Coronary artery (tissue), 2 donors: Measurements from ENCODE around the gene ANO2.

Experiments used
- DNase-seq: peaks from one replicate; pipeline ENCODE4 v3.0.0-alpha.2; 2017; ENCODE audit warnings: low spot score
- H3K27ac ChIP-seq, 2 donors: fragments of 200-600 bp; sonication (generic); one replicate each; pipeline ENCODE4 v1.5.1; 2016 to 2019
- H3K4me3 ChIP-seq: fragments of 200-600 bp; sonication (generic); 2 replicates; pipeline ENCODE4 v1.5.1; 2016; ENCODE audit warnings: mild to moderate bottlenecking, moderate library complexity
- TF ChIP-seq, protein P1 (sequence below): fragments of 200-600 bp; sonication (generic); IDR thresholded peaks from one replicate; pipeline ENCODE4 v1.5.1; 2019; ENCODE audit warnings: antibody characterized with exemption

The ANO2 gene

DNA sequence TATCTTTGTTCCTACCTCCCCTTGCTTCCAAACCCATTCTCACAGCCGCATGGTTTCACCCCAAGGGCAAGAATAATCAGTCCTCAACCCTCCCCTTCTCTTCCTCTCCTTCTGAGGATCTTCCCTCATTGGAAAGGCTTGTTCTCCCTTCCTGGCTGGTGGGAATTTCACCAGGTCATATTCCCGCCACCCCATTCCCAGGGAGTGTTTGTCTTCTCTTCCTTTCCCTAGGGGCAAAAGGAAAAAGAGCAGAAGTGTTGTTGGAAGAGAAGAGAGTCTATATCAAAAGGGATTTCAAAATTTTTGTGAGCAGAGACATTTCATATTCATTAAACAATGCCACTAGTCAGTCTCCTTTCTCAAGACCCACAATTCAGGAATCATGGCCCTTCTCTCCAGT is 176.9 kb downstream of the ANO2 start:
- Histone ChIP-seq H3K4me3 (no peak overlapping the region), H3K27ac (peak overlapping the region; percentile 34 to 58)
- DNase-seq, result no peak
- TF ChIP-seq, protein P1, sequence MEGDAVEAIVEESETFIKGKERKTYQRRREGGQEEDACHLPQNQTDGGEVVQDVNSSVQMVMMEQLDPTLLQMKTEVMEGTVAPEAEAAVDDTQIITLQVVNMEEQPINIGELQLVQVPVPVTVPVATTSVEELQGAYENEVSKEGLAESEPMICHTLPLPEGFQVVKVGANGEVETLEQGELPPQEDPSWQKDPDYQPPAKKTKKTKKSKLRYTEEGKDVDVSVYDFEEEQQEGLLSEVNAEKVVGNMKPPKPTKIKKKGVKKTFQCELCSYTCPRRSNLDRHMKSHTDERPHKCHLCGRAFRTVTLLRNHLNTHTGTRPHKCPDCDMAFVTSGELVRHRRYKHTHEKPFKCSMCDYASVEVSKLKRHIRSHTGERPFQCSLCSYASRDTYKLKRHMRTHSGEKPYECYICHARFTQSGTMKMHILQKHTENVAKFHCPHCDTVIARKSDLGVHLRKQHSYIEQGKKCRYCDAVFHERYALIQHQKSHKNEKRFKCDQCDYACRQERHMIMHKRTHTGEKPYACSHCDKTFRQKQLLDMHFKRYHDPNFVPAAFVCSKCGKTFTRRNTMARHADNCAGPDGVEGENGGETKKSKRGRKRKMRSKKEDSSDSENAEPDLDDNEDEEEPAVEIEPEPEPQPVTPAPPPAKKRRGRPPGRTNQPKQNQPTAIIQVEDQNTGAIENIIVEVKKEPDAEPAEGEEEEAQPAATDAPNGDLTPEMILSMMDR, result no peak

DNA sequence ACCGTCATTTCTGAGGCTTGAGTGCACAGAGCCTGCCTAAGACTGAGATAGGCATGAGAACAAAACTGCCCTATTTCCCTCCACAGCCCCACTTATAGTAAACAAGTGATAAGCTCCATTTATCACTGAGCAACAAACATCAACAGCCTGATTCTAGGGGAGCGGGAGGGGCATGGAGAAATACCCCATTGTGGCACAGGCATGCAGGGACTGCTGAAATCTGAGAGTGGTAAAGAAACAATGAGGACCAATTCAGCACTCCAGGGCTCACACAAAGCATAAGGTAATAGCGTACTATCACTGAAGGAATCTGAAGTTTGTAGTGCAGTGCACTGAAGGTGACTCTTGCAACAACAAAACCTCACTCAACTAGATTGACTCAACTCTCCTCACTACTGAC is 186.7 kb downstream of the ANO2 start:
- no peak overlapping the region for H3K27ac ChIP-seq
- no peak overlapping the region for H3K4me3 ChIP-seq
- TF ChIP-seq, protein P1, result no peak
- no peak for DNase-seq

DNA sequence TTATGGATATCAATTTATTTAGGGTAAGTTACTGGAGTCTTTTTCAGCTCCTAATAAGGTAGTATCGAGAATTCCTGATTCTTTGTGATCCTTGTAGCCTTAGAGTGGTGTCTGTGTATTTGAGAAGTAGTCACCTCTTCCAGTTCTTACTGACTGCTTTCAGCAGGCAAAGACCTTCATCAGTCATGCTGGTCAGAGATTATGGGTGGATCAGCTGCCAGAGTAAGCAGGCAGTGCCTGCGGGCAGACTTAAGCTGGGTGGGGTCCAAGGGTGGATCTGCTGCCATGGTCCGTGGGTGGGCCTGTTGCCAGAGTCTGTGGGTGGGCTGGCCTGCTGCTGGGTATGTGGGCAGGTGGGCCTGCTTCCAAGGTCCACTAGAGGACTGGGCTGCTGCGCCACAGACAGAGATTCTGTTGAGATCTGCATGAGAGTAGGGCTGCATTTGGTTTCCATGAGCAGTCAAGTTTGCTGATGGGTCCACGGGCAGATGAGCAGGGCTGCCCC is 188.7 kb downstream of the ANO2 start:
- TF ChIP-seq, protein P1, result no peak
- DNase-seq, result no peak
- no peak overlapping the region for H3K4me3 ChIP-seq

DNA sequence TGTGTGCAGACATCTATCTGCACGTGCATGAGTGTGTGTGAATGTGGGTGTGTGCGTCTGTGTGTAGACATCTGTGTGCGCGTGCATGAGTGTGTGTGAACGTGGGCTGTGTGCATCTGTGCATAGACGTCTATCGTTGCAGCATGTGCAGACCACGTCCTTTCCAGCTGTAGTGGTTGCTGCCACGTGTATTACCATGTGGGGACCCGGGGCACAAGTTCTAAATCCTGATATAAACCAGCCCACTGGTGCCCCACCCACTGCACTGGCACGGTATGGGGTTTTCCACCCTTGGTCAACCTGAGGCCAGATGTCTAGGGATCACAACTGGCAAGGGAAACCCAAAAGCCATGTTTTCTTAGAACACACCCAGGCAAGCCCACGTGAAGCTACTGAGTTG is 197.0 kb downstream of the ANO2 start:
- Histone ChIP-seq H3K27ac (no peak overlapping the region), H3K4me3 (no peak overlapping the region)
- no peak for DNase-seq
- TF ChIP-seq, protein P1, result no peak

More for the DNA sequence above, 188.7 kb downstream of the ANO2 start:
- no peak overlapping the region for H3K27ac ChIP-seq

DNA sequence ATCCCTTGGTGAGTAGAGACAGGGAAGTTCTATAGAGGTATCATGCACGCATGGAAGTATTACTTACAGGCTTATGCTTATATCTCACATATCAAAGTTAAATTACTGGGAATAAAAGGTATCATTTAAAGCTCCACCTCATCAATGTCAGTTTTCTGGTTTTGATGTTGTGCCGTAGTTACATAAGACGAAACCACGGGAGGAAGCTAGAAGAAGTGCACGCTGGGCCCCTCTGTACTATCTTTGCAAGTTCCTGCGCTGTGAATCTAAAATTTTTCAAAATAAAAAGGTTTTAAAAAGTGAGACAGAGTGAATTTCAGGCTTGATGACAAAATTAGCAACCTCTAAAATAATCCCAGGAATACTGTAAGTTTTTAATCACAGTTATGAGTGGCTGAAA is 198.1 kb downstream of the ANO2 start:
- no peak overlapping the region for H3K4me3 ChIP-seq
- no peak overlapping the region for H3K27ac ChIP-seq
- no peak for DNase-seq
- TF ChIP-seq, protein P1, result no peak

DNA sequence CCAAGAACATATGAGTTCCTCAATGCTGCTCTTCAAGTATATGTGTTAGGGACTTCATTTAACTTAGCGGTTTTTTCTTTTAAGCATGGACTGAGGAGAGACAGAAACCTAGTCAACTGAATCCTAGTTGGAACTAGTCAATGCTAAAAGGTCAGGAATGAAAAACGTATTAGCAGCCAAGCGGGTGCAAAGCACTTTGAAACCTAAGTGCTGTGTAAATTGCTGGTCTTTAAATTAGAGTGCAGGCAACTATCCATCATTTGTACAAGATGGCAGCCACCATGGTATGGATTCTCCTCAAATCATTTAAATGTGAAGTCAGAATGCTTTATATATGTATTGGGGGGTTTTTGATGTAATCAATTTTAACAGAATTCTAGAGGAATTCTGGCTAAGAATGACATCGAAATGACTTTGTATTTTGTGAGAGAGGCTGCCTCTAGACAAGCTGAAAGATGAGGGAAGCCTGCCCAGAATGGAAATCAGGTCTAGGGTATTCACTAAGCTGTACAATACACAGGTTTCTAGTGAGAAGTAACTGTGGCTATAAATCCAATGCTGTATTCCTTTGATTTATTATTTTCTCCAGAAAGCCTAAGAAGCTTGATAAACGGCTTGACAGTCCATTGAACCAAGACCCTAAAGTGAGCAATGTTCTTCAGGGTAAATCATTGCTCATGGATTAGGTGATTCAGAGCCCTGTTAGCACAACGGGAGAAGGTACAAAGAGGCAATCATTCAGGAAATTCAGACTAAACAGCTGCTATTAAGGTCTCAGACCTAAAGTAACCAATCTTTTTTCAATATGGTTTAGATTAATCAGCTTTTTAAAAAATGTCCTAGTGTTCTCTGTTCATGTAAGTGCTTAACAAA is 198.8 kb downstream of the ANO2 start:
- H3K27ac ChIP-seq, result no peak overlapping the region
- TF ChIP-seq, protein P1, result no peak
- H3K4me3 ChIP-seq, result no peak overlapping the region
- DNase-seq, result no peak
